Mammary epithelial cell (primary cell): ENCODE results near the gene MAPRE2.

Experiments
- EZH2 ChIP-seq: IDR thresholded peaks from 2 replicates; pipeline ENCODE4 v1.6.1; 2012; ENCODE audit warnings: low read length, inconsistent platforms, borderline replicate concordance
- TF ChIP-seq, protein P1 (sequence below), 2 donors: IDR thresholded peaks in 1 of 2; conservative IDR thresholded peaks in 1 of 2; 2 replicates each; pipeline ENCODE4 v1.5.1; 2011 to 2012; ENCODE audit warnings: inconsistent platforms in 2 of 2, low read length in 2 of 2, mild to moderate bottlenecking in 2 of 2, control low read depth in 1 of 2, low read depth in 1 of 2; ENCODE audit not compliant: insufficient read depth in 1 of 2; ENCODE audit errors: extremely low read depth in 1 of 2

DNA sequence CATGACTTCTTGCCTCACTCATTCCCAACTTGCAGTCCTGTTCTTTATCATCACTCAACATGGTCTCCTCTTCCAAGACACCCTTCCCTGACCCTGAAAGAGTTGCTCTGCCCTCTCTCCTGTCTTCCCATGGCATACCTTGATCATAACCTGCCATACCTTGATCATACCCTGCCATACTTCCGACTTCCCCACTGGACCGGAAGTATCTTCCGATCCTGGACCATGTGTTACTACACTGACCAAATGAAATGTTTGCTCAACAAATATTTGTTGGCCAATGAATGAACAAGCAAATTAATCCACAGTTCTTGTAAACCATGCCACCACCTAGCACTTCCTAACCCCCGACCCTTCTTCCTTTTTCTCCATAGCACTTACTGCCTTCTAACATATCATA, 138.7 kb downstream of the MAPRE2 start:
- TF ChIP-seq, protein P1, sequence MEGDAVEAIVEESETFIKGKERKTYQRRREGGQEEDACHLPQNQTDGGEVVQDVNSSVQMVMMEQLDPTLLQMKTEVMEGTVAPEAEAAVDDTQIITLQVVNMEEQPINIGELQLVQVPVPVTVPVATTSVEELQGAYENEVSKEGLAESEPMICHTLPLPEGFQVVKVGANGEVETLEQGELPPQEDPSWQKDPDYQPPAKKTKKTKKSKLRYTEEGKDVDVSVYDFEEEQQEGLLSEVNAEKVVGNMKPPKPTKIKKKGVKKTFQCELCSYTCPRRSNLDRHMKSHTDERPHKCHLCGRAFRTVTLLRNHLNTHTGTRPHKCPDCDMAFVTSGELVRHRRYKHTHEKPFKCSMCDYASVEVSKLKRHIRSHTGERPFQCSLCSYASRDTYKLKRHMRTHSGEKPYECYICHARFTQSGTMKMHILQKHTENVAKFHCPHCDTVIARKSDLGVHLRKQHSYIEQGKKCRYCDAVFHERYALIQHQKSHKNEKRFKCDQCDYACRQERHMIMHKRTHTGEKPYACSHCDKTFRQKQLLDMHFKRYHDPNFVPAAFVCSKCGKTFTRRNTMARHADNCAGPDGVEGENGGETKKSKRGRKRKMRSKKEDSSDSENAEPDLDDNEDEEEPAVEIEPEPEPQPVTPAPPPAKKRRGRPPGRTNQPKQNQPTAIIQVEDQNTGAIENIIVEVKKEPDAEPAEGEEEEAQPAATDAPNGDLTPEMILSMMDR (conservative IDR thresholded peaks at IDR 0.05 in 1 of 2, IDR thresholded peaks at IDR 0.05 in 1 of 2; ENCODE audit: extremely low read depth in 1 of 2, insufficient read depth in 1 of 2, low read depth in 1 of 2, low read length in 2 of 2), result no peak
- no peak for TF ChIP-seq EZH2
